Bronchial epithelial cell (primary cell): ENCODE measurements around the gene CHAF1A. TPM values are rescaled to one million over a fixed set of nuclear protein-coding genes. Genes with fewer than 3 reads are reported as not detected.

Source experiments
- DNase-seq: peaks from one replicate; pipeline ENCODE4 v3.0.0-alpha.2; 2010; ENCODE audit warnings: low read depth
- FAIRE-seq: peaks from 2 replicates; lab custom pipeline; 2011; peaks lifted over from hg19 to GRCh38; lab: Jason Lieb, UNC
- H3K27me3 ChIP-seq: 2 replicates; pipeline ENCODE4 v1.5.1; 2011; ENCODE audit warnings: low read length; ENCODE audit not compliant: control insufficient read depth, insufficient read depth
- H3K36me3 ChIP-seq: 2 replicates; pipeline ENCODE4 v1.5.1; 2011; ENCODE audit warnings: low read length; ENCODE audit not compliant: control insufficient read depth, insufficient read depth
- H3K4me3 ChIP-seq: 2 replicates; pipeline ENCODE4 v1.5.1; 2011; ENCODE audit warnings: mild to moderate bottlenecking, low read depth, low read length, control low read depth
- CTCF ChIP-seq: IDR thresholded peaks from 2 replicates; pipeline ENCODE4 v1.5.1; 2011; ENCODE audit warnings: mild to moderate bottlenecking, moderate library complexity, low read length, control low read depth, inconsistent platforms; ENCODE audit not compliant: insufficient read depth, severe bottlenecking
- total RNA-seq: library from RNA; depleted of rRNA; stranded (reverse); fragments of >200 nt; gene quantifications from 2 replicates; pipeline ENCODE4 v1.2.1, GENCODE V29; 2014

CHAF1A gene
- total RNA-seq, 1 donor from 2014 or later, result 3.7 TPM

GRCh38 chr19:4405977-4406376 lies 3.5 kb downstream of the CHAF1A start:
- no peak for FAIRE-seq
- Histone ChIP-seq H3K36me3 (peaks cover 3% of the 10 kb centered on the region), H3K27me3 (no peaks in the 10 kb centered on the region), H3K4me3 (no peak overlapping the region)
- no peak for DNase-seq
- TF ChIP-seq CTCF, result no peak

- peaks cover 3% of the 10 kb centered on the region for H3K36me3 ChIP-seq
- no peaks in the 10 kb centered on the region for H3K27me3 ChIP-seq
- no peak for TF ChIP-seq CTCF
- FAIRE-seq, result no peak
- H3K4me3 ChIP-seq, result no peak overlapping the region
- DNase-seq, result no peak
Measured at GRCh38 chr19:4406626-4407025, 4.2 kb downstream of the CHAF1A start.

- TF ChIP-seq CTCF, result no peak
- H3K4me3 ChIP-seq, result no peak overlapping the region
- DNase-seq (no peak), FAIRE-seq (no peak)
- H3K27me3 ChIP-seq, result no peaks in the 10 kb centered on the region
- peaks cover 3% of the 10 kb centered on the region for H3K36me3 ChIP-seq
Measured at GRCh38 chr19:4409123-4409933, 6.9 kb downstream of the CHAF1A start.

GRCh38 chr19:4413588-4413987 lies 11.1 kb downstream of the CHAF1A start:
- Histone ChIP-seq H3K4me3 (no peak overlapping the region), H3K36me3 (peaks cover 3% of the 10 kb centered on the region), H3K27me3 (no peaks in the 10 kb centered on the region)
- DNase-seq, result no peak
- FAIRE-seq, result no peak
- TF ChIP-seq CTCF, result no peak

GRCh38 chr19:4414144-4414799 lies 11.8 kb downstream of the CHAF1A start:
- FAIRE-seq (no peak), DNase-seq (peak; percentile 41)
- no peak overlapping the region for H3K4me3 ChIP-seq
- no peaks in the 10 kb centered on the region for H3K27me3 ChIP-seq
- no peak for TF ChIP-seq CTCF
- peaks cover 1% of the 10 kb centered on the region for H3K36me3 ChIP-seq
